Fibroblast of villous mesenchyme (primary cell): ENCODE data around the gene LHCGR. TPM values are rescaled to one million over a fixed set of nuclear protein-coding genes. Genes with fewer than 3 reads are reported as not detected.
A peak's percentile ranks its signal among the peaks of the same experiment; 100 is the strongest.

Experiments used
- DNase-seq: peaks from one replicate; pipeline ENCODE4 v3.0.0-alpha.2; 2010; ENCODE audit warnings: low read depth
- H3K4me3 ChIP-seq: 2 replicates; pipeline ENCODE4 v1.5.1; 2011; ENCODE audit warnings: low read depth, mild to moderate bottlenecking, low read length
- CTCF ChIP-seq: IDR thresholded peaks from 2 replicates; pipeline ENCODE4 v1.5.1; 2012; ENCODE audit warnings: low read depth, mild to moderate bottlenecking, low read length; ENCODE audit not compliant: insufficient read depth
- small RNA-seq: library from RNA; depleted of rRNA; stranded (forward); fragments of <200 nt; gene quantifications from one replicate; pipeline ENCODE3, GENCODE V24; 2012
- total RNA-seq: library from RNA; depleted of rRNA; stranded (reverse); fragments of >200 nt; gene quantifications from 2 replicates; pipeline ENCODE4 v1.2.3, GENCODE V29; 2012

The LHCGR gene
- total RNA-seq, 1 donor: not detected

GRCh38 chr2:48677450-48677849 lies 78.1 kb downstream of the LHCGR start:
- TF ChIP-seq CTCF: no peak
- no peak overlapping the region for H3K4me3 ChIP-seq

DNA sequence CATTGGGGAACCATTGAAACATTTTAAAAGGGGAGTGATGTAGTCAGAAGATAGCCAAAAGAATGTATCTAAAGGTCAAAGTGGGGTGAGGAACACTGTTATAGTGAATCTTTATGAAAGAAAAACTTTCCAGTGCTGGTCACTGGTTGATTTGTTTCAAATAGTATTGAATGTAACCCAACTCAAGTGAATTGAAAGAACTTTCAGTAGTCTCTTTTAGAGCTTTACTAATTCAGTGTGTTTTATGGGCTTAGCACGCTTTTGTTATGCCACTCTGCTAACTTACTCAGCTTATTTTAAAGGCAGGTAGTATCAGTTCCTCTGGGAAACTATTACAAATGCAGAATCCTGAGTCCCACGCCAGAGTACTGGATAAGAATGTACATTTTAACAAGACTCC lies 80.6 kb downstream of the LHCGR start:
- DNase-seq: no peak
- TF ChIP-seq CTCF: no peak
- H3K4me3 ChIP-seq: no peak overlapping the region

More at GRCh38 chr2:48677450-48677849, 78.1 kb downstream of the LHCGR start:
- no peak for DNase-seq

- H3K4me3 ChIP-seq: no peak overlapping the region
Measured at GRCh38 chr2:48673581-48673980, 81.9 kb downstream of the LHCGR start.

GRCh38 chr2:48668992-48669391 lies 86.5 kb downstream of the LHCGR start:
- no peak for TF ChIP-seq CTCF
- DNase-seq: no peak
- H3K4me3 ChIP-seq: no peak overlapping the region

More at GRCh38 chr2:48673581-48673980, 81.9 kb downstream of the LHCGR start:
- no peak for DNase-seq
- TF ChIP-seq CTCF: no peak

DNA sequence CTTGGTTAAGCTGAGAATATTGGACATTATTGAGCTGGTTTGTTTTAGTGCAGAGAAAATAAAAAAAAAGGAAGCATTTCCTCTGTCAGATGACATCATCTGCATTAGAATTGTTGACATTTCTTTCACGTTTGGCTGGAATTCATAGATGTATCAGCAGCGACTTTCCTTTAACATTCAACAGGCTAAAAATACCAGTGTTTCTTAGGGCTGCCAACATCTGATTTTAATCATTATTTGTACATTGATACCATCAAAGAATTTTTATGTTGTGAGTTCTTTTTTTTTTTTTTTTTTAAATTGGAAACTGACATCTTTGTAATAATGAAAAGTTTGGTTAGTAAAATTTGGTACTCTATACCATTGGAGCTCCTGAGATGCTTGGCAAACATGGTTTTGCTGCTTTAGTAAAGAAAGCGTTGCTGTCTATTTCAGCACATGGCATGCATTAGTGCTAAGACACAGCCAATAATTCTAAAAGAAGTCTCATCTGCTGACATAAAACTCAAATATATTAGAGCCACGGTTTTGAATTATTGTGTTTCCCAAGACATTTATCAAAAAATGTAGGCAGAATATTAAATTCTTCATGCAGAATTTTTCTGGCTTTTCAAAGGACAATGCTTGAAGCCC lies 104.2 kb downstream of the LHCGR start:
- DNase-seq: peak; percentile 48
- no peak overlapping the region for H3K4me3 ChIP-seq
- TF ChIP-seq CTCF: no peak

DNA sequence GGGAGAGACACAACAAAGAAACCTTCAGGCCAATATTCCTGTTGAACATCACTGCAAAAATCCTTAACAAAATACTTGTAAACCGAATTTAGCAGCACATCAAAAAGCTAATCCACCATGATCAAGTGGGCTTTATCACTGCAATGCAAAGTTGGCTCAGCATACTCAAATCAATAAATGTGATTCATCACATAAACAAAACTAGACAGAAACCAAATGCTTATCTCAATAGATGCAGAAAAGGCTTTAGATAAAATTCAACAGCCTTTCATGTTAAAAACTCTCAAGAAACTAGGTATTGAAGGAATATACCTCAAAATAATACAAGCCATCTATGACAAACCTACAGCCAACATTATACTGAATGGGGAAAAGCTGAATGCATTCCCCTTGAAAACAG lies 117.3 kb downstream of the LHCGR start:
- DNase-seq: peak; percentile 16
- TF ChIP-seq CTCF: no peak
- no peak overlapping the region for H3K4me3 ChIP-seq

Small RNAs within 50 kb of the gene (small RNA-seq; reads per million reads assigned to genes)
- gene ELOBP3: not detected

Other genes with a start within 250 kb of the LHCGR start
- 15.5 and 25.0 TPM in 2 replicates for gene STON1, start 225.6 kb downstream of the LHCGR start, total RNA-seq
- 0.32 and 4.7 TPM in 2 replicates for gene GTF2A1L, start 137.9 kb downstream of the LHCGR start, total RNA-seq